ENCODE results near the gene PCCB.

DNA sequence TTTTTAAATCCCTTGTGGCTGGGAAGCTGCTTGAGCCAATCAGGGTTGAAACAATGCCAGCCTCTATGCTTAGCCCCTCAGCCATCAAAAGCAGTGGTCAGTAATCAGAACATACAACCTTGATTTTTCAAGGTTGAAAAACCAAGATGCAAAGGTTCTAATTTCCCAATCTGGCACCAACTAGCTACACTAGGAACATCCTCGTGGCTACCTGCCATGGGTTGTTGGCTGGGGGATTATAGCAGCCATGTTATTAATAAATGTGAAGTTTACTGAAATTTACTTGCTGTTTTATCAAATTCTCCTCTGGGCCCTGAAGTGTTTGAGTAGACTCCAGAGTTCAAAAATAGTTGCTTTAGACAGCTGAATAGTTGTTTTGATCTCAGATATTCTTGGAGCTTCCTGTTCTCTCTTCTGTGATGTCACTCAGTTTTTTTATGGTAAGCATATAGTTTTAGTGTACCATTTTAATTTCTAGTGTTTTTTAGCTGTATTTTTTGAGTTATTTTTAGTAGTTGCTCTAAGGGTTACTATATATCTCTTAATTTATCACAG, 31.9 kb downstream of the PCCB start:
- no peak for TF ChIP-seq POLR2A (IDR thresholded peaks at IDR 0.05)
- TF ChIP-seq, protein P1, sequence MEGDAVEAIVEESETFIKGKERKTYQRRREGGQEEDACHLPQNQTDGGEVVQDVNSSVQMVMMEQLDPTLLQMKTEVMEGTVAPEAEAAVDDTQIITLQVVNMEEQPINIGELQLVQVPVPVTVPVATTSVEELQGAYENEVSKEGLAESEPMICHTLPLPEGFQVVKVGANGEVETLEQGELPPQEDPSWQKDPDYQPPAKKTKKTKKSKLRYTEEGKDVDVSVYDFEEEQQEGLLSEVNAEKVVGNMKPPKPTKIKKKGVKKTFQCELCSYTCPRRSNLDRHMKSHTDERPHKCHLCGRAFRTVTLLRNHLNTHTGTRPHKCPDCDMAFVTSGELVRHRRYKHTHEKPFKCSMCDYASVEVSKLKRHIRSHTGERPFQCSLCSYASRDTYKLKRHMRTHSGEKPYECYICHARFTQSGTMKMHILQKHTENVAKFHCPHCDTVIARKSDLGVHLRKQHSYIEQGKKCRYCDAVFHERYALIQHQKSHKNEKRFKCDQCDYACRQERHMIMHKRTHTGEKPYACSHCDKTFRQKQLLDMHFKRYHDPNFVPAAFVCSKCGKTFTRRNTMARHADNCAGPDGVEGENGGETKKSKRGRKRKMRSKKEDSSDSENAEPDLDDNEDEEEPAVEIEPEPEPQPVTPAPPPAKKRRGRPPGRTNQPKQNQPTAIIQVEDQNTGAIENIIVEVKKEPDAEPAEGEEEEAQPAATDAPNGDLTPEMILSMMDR (IDR thresholded peaks at IDR 0.05): no peak
- TF ChIP-seq POLR2AphosphoS5 (IDR thresholded peaks at IDR 0.05): no peak
- no peak for TF ChIP-seq EP300 (IDR thresholded peaks at IDR 0.05)

Data from stomach (tissue), 4 donors.